Liver (tissue), 3 donors: ENCODE results near the gene GALNT9.

ENCODE experiments used
- FOXA2 ChIP-seq: IDR thresholded peaks from 2 replicates; pipeline ENCODE4 v1.6.1; 2016; ENCODE audit warnings: antibody characterized with exemption
- GABPA ChIP-seq, 2 donors: IDR thresholded peaks in 1 of 2; conservative IDR thresholded peaks in 1 of 2; 2 replicates each; pipeline ENCODE4 v1.6.1; 2016; ENCODE audit warnings: antibody characterized with exemption in 2 of 2, mild to moderate bottlenecking in 1 of 2, moderate library complexity in 1 of 2
- JUND ChIP-seq, 2 donors: IDR thresholded peaks; 2 replicates each; pipeline ENCODE4 v1.6.1; 2016; ENCODE audit warnings: antibody characterized with exemption in 2 of 2
- NR2F2 ChIP-seq: IDR thresholded peaks from 2 replicates; pipeline ENCODE4 v1.6.1; 2016; ENCODE audit warnings: antibody characterized with exemption
- SP1 ChIP-seq: IDR thresholded peaks from 2 replicates; pipeline ENCODE4 v1.6.1; 2018; ENCODE audit warnings: antibody characterized with exemption, mild to moderate bottlenecking
- TAF1 ChIP-seq: conservative IDR thresholded peaks from 2 replicates; pipeline ENCODE4 v1.6.1; 2016; ENCODE audit warnings: antibody characterized with exemption, mild to moderate bottlenecking
- YY1 ChIP-seq: IDR thresholded peaks from 2 replicates; pipeline ENCODE4 v1.6.1; 2016; ENCODE audit warnings: antibody characterized with exemption, mild to moderate bottlenecking
- TF ChIP-seq, protein P1 (sequence below): fragments of 150-350 bp; IDR thresholded peaks from 2 replicates; pipeline ENCODE4 v1.5.1; 2017; ENCODE audit warnings: improper control_type of control experiment, low read depth, low read length; ENCODE audit not compliant: missing input control
- TF ChIP-seq, protein P2 (sequence below): IDR thresholded peaks from 2 replicates; pipeline ENCODE4 v1.6.1; 2016; ENCODE audit warnings: antibody characterized with exemption, mild to moderate bottlenecking
- TF ChIP-seq, protein P3 (sequence below): IDR thresholded peaks from 2 replicates; pipeline ENCODE4 v1.6.1; 2016; ENCODE audit warnings: antibody characterized with exemption
- donor health status: healthy.
- donor health status: healthy.

DNA sequence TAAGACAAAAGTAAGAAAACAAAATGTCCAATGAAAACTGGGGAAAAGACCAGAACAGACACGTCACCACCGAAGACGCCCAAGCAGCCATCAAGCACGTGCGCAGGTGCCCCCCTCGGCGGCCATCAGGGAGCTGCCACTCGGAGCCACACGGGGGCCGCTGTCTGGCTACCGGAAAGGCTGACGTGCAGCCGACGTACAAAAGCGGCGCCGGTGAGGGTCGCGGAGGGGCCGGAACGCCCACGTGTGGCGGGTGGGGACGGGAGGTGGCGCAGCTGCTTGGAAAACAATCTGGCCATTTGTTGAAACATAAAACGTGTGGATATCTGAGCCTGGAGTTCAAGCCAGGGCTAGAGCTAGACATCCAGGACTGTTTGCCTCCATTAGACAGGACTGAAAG lies 60.7 kb downstream of the GALNT9 start:
- TF ChIP-seq, protein P1, sequence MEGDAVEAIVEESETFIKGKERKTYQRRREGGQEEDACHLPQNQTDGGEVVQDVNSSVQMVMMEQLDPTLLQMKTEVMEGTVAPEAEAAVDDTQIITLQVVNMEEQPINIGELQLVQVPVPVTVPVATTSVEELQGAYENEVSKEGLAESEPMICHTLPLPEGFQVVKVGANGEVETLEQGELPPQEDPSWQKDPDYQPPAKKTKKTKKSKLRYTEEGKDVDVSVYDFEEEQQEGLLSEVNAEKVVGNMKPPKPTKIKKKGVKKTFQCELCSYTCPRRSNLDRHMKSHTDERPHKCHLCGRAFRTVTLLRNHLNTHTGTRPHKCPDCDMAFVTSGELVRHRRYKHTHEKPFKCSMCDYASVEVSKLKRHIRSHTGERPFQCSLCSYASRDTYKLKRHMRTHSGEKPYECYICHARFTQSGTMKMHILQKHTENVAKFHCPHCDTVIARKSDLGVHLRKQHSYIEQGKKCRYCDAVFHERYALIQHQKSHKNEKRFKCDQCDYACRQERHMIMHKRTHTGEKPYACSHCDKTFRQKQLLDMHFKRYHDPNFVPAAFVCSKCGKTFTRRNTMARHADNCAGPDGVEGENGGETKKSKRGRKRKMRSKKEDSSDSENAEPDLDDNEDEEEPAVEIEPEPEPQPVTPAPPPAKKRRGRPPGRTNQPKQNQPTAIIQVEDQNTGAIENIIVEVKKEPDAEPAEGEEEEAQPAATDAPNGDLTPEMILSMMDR = no peak
- no peak for TF ChIP-seq JUND (IDR thresholded peaks at IDR 0.05)
- TF ChIP-seq, protein P2, sequence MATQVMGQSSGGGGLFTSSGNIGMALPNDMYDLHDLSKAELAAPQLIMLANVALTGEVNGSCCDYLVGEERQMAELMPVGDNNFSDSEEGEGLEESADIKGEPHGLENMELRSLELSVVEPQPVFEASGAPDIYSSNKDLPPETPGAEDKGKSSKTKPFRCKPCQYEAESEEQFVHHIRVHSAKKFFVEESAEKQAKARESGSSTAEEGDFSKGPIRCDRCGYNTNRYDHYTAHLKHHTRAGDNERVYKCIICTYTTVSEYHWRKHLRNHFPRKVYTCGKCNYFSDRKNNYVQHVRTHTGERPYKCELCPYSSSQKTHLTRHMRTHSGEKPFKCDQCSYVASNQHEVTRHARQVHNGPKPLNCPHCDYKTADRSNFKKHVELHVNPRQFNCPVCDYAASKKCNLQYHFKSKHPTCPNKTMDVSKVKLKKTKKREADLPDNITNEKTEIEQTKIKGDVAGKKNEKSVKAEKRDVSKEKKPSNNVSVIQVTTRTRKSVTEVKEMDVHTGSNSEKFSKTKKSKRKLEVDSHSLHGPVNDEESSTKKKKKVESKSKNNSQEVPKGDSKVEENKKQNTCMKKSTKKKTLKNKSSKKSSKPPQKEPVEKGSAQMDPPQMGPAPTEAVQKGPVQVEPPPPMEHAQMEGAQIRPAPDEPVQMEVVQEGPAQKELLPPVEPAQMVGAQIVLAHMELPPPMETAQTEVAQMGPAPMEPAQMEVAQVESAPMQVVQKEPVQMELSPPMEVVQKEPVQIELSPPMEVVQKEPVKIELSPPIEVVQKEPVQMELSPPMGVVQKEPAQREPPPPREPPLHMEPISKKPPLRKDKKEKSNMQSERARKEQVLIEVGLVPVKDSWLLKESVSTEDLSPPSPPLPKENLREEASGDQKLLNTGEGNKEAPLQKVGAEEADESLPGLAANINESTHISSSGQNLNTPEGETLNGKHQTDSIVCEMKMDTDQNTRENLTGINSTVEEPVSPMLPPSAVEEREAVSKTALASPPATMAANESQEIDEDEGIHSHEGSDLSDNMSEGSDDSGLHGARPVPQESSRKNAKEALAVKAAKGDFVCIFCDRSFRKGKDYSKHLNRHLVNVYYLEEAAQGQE = no peak
- TF ChIP-seq, protein P3, sequence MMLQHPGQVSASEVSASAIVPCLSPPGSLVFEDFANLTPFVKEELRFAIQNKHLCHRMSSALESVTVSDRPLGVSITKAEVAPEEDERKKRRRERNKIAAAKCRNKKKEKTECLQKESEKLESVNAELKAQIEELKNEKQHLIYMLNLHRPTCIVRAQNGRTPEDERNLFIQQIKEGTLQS = no peak
- no peak for TF ChIP-seq TAF1
- no peak for TF ChIP-seq GABPA (IDR thresholded peaks at IDR 0.05 in 1 of 2, conservative IDR thresholded peaks at IDR 0.05 in 1 of 2)
- no peak for TF ChIP-seq SP1
- no peak for TF ChIP-seq NR2F2
- no peak for TF ChIP-seq FOXA2
- no peak for TF ChIP-seq YY1
